CD4-positive, alpha-beta T cell treated with Interleukin-15 for 1 hour (primary cell): ENCODE measurements around the gene CRIM1.

Experiments
- DNase-seq: peaks from one replicate; pipeline ENCODE4 v3.0.0-alpha.2; 2020

CRIM1 gene

GRCh38 chr2:36459725-36460137 lies 104.2 kb downstream of the CRIM1 start:
- DNase-seq: no peak

- no peak for DNase-seq
Observed at GRCh38 chr2:36461039-36461681, 105.6 kb downstream of the CRIM1 start.

GRCh38 chr2:36462311-36462935 lies 106.8 kb downstream of the CRIM1 start:
- no peak for DNase-seq

GRCh38 chr2:36463365-36463764 lies 107.8 kb downstream of the CRIM1 start:
- DNase-seq: no peak

- no peak for DNase-seq
Observed at GRCh38 chr2:36464006-36464721, 108.6 kb downstream of the CRIM1 start.

- no peak for DNase-seq
Observed at GRCh38 chr2:36466135-36466534, 110.6 kb downstream of the CRIM1 start.

- DNase-seq: no peak
Observed at GRCh38 chr2:36468463-36469105, 113.0 kb downstream of the CRIM1 start.

GRCh38 chr2:36469106-36469477 lies 113.5 kb downstream of the CRIM1 start:
- no peak for DNase-seq

GRCh38 chr2:36469710-36470109 lies 114.1 kb downstream of the CRIM1 start:
- DNase-seq: no peak

GRCh38 chr2:36473230-36473629 lies 117.7 kb downstream of the CRIM1 start:
- no peak for DNase-seq

GRCh38 chr2:36476411-36476810 lies 120.8 kb downstream of the CRIM1 start:
- no peak for DNase-seq

- DNase-seq: no peak
Observed at GRCh38 chr2:36477315-36477714, 121.7 kb downstream of the CRIM1 start.

- no peak for DNase-seq
Observed at GRCh38 chr2:36477746-36478145, 122.2 kb downstream of the CRIM1 start.

GRCh38 chr2:36478332-36478738 lies 122.8 kb downstream of the CRIM1 start:
- no peak for DNase-seq

- no peak for DNase-seq
Observed at GRCh38 chr2:36478999-36479398, 123.4 kb downstream of the CRIM1 start.

GRCh38 chr2:36479406-36479805 lies 123.8 kb downstream of the CRIM1 start:
- no peak for DNase-seq

- no peak for DNase-seq
Observed at GRCh38 chr2:36480028-36480427, 124.5 kb downstream of the CRIM1 start.

- no peak for DNase-seq
Observed at GRCh38 chr2:36480636-36481035, 125.1 kb downstream of the CRIM1 start.

- no peak for DNase-seq
Observed at GRCh38 chr2:36481709-36482108, 126.1 kb downstream of the CRIM1 start.

- no peak for DNase-seq
Observed at GRCh38 chr2:36482576-36483214, 127.1 kb downstream of the CRIM1 start.

- no peak for DNase-seq
Observed at GRCh38 chr2:36483290-36483689, 127.7 kb downstream of the CRIM1 start.

GRCh38 chr2:36484454-36484853 lies 128.9 kb downstream of the CRIM1 start:
- DNase-seq: no peak

GRCh38 chr2:36485521-36485920 lies 129.9 kb downstream of the CRIM1 start:
- no peak for DNase-seq
